Measurements from ENCODE around the gene MTG2. TPM values are rescaled to one million over a fixed set of nuclear protein-coding genes. Genes with fewer than 3 reads are reported as not detected.

Gene MTG2
- total and polyA plus RNA-seq, 8 donors, result 13.6 to 77.9 (median 21.4) TPM

DNA sequence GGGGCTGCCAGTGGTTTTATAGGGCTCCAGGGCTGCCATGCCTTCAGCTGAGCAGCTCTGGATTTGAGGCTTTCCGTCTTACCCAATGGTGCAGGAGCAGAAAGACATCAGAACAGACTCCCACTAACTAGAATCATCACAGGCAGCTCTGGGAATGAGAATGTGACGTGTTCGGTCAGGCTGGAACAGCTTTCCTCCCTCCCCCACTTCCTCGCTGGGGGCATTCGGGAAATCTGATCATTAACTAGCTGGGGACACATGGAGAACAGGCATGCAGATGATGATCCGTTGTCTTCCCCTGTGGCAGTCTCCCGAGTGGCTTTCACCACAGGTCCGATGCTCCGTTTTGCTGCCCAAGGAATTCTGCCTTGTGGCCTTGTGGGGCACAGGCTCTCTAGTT, 5.5 kb upstream of the MTG2 start:
- Histone ChIP-seq H3K27ac (no peak overlapping the region), H3K36me3 (peaks cover 10 to 70% (median 65%) of the 10 kb centered on the region in 4 donors), H3K27me3 (no peaks in the 10 kb centered on the region), H3K4me3 (no peak overlapping the region), H3K9me3 (no peaks in the 10 kb centered on the region), H3K4me1 (peaks cover 2 to 7% (median 6%) of the 10 kb centered on the region in 4 donors)
- no peak for DNase-seq
- intact Hi-C loops (cut with DNase I; ENCODE audit: low total_unique reads), result no loop called here
- TF ChIP-seq EP300 (IDR thresholded peaks at IDR 0.05), result no peak
- TF ChIP-seq, protein P1, sequence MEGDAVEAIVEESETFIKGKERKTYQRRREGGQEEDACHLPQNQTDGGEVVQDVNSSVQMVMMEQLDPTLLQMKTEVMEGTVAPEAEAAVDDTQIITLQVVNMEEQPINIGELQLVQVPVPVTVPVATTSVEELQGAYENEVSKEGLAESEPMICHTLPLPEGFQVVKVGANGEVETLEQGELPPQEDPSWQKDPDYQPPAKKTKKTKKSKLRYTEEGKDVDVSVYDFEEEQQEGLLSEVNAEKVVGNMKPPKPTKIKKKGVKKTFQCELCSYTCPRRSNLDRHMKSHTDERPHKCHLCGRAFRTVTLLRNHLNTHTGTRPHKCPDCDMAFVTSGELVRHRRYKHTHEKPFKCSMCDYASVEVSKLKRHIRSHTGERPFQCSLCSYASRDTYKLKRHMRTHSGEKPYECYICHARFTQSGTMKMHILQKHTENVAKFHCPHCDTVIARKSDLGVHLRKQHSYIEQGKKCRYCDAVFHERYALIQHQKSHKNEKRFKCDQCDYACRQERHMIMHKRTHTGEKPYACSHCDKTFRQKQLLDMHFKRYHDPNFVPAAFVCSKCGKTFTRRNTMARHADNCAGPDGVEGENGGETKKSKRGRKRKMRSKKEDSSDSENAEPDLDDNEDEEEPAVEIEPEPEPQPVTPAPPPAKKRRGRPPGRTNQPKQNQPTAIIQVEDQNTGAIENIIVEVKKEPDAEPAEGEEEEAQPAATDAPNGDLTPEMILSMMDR (IDR thresholded peaks at IDR 0.05), result no peak
- TF ChIP-seq POLR2A (IDR thresholded peaks at IDR 0.05), result no peak
- TF ChIP-seq POLR2AphosphoS5 (IDR thresholded peaks at IDR 0.05), result no peak
- 91 to 97% (median 93%) methylated on average over 9 of the region's 9 CpGs for WGBS, 5 donors

DNA sequence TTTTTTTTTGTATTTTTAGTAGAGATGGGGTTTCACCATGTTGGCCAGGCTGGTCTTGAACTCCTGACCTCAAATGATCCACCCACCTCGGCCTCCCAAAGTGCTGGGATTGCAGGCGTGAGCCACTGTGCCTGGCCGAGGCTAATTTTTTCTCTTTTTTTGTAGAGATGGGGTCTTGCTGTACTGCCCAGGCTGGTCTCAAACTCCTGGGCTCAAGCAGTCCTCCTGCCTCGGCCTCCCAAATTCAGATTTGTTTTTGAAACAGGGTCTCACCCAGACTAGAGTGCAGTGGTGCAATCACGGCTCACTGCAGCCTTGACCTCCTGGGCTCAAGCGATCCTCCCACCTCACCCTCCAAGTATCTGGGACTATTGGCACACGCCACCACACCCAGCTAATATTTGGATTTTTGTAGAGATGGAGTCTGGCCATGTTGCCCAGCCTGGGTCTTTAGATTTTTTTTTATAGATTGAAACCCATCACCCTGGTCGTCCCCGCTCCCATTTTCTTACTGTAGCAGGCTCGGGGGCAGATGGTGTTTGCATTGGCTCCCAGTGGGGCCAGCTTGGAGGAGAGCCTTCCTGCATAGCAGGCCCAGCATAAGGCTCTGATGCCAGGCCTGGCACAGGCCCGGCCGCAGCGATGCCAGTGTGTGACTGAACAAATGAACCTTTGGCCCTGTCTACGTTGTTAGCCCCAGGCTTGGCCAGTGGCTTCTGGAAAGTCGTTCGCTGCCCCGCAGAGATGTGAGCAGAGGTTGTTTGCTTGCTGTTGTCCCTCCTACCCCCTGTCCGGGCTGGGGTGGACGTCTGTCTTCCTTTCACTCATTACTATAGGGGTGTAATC, 4.3 kb upstream of the MTG2 start:
- peaks cover 6 to 12% (median 11%) of the 10 kb centered on the region in 4 donors for H3K4me1 ChIP-seq
- peaks cover 10 to 57% (median 53%) of the 10 kb centered on the region in 4 donors for H3K36me3 ChIP-seq
- 80 to 92% (median 81%) methylated on average over 15 to 19 of the region's 19 CpGs for WGBS, 5 donors
- no peak overlapping the region for H3K4me3 ChIP-seq
- no peaks in the 10 kb centered on the region for H3K9me3 ChIP-seq
- intact Hi-C loops (cut with DNase I; ENCODE audit: low total_unique reads), result no loop called here
- TF ChIP-seq, protein P1 (IDR thresholded peaks at IDR 0.05), result no peak
- TF ChIP-seq EP300 (IDR thresholded peaks at IDR 0.05) (no peak), POLR2A (IDR thresholded peaks at IDR 0.05) (no peak), POLR2AphosphoS5 (IDR thresholded peaks at IDR 0.05) (no peak)
- no peak overlapping the region for H3K27ac ChIP-seq
- peak in 1 of 2 donors; percentile 78 for DNase-seq
- H3K27me3 ChIP-seq, result no peaks in the 10 kb centered on the region

DNA sequence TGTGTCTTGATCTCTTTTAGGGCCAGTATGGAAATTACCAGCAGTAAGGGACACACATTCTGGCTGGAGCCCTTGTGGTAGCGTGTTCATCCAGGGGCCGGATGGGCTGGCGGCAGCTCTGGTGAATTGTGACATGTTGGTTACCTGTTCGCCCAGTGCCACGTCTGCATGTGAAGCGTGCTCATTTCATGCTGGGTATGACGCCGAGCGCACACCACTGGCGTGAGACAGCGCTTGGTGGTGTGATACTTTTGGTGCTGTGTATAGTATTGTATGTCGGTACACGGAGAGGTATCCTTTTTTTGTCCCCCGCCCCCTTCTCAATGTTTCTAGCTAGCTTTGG, 3.7 kb upstream of the MTG2 start:
- intact Hi-C loops (cut with DNase I; ENCODE audit: low total_unique reads), result no loop called here
- no peak for DNase-seq
- Histone ChIP-seq H3K9me3 (no peaks in the 10 kb centered on the region), H3K27ac (no peak overlapping the region), H3K27me3 (no peaks in the 10 kb centered on the region), H3K36me3 (peaks cover 10 to 51% (median 48%) of the 10 kb centered on the region in 4 donors), H3K4me1 (peaks cover 12 to 18% (median 17%) of the 10 kb centered on the region in 4 donors), H3K4me3 (no peak overlapping the region)
- WGBS, 5 donors, result 95 to 99% (median 97%) methylated on average over 14 of the region's 14 CpGs
- no peak for TF ChIP-seq EP300 (IDR thresholded peaks at IDR 0.05)
- TF ChIP-seq POLR2A (IDR thresholded peaks at IDR 0.05), result no peak
- TF ChIP-seq, protein P1 (IDR thresholded peaks at IDR 0.05), result no peak
- no peak for TF ChIP-seq POLR2AphosphoS5 (IDR thresholded peaks at IDR 0.05)

DNA sequence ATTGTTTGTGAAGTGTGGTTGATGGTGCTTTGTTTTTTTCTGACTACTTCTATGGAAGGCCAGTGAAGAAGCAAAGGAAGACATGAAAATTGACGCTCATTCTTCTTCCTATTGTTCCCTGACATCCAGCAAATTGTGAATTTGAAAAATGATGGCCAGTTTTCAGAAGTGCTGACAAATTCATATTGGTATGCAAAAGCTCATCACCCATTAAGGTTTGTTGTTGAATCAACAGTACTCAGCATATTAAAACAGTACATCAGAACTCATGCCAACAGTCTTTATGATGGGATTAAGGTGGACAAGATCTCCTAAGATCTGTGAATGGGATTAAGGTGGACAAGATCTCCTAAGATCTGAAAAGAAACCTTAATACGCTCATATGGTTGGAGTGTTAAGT, 1.0 kb upstream of the MTG2 start:
- intact Hi-C loops (cut with DNase I; ENCODE audit: low total_unique reads), result no loop called here
- Histone ChIP-seq H3K27ac (peak overlapping the region in 3 of 5 donors; percentile 94 to 98 (median 97)), H3K36me3 (peaks cover 10 to 25% (median 21%) of the 10 kb centered on the region in 4 donors), H3K4me1 (peaks cover 16 to 42% (median 30%) of the 10 kb centered on the region in 4 donors), H3K4me3 (peak overlapping the region in 3 of 4 donors; percentile 86 to 98 (median 91)), H3K9me3 (no peaks in the 10 kb centered on the region), H3K27me3 (no peaks in the 10 kb centered on the region)
- TF ChIP-seq POLR2A (IDR thresholded peaks at IDR 0.05) (no peak), EP300 (IDR thresholded peaks at IDR 0.05) (no peak), POLR2AphosphoS5 (IDR thresholded peaks at IDR 0.05) (no peak)
- TF ChIP-seq, protein P1 (IDR thresholded peaks at IDR 0.05), result no peak
- 93 to 96% (median 93%) methylated on average over 2 of the region's 2 CpGs for WGBS, 5 donors
- DNase-seq, result no peak
